Naive thymus-derived CD4-positive, alpha-beta T cell (primary cell): ENCODE data around the gene CLEC19A. TPM values are rescaled to one million over a fixed set of nuclear protein-coding genes. Genes with fewer than 3 reads are reported as not detected.

ENCODE experiments used
- ATAC-seq: fragments of 150-1000 bp; cut with Tn5 transposase; 2 replicates; pipeline ENCODE4 v1.10.0; 2021; ENCODE audit warnings: mild to moderate bottlenecking, moderate library complexity
- CTCF ChIA-PET: fragments of 350-600 bp; sonication (Branson Sonifier 250); formaldehyde crosslinking; loops from one replicate; lab custom pipeline; 2021; ENCODE audit warnings: antibody characterized with exemption; lab: Charles Lee
- POLR2A ChIA-PET: fragments of 350-600 bp; sonication (Branson Sonifier 250); formaldehyde crosslinking; loops from one replicate; lab custom pipeline; 2021; ENCODE audit warnings: antibody characterized with exemption, inconsistent platforms; lab: Charles Lee
- DNase-seq, 9 donors: peaks; one replicate each; pipeline versions ENCODE4 v3.0.0 to v3.0.0-alpha.2; 2020 to 2022; ENCODE audit warnings: mixed read lengths in 1 of 9
- H3K27ac ChIP-seq: one replicate; pipeline ENCODE4 v1.7.0; 2013; ENCODE audit warnings: mild to moderate bottlenecking, low read depth, low read length, moderate library complexity
- H3K27me3 ChIP-seq, 2 donors: one replicate each; pipeline ENCODE4 v1.7.0; 2013; ENCODE audit warnings: low read length in 2 of 2, mild to moderate bottlenecking in 2 of 2, moderate library complexity in 2 of 2; ENCODE audit not compliant: control insufficient read depth in 2 of 2, insufficient read depth in 2 of 2
- H3K36me3 ChIP-seq, 3 experiments: 1 replicate in 2 of 3; 2 replicates in 1 of 3; pipeline ENCODE4 v1.7.0; 2013; ENCODE audit warnings: low read length in 3 of 3, mild to moderate bottlenecking in 3 of 3, moderate library complexity in 1 of 3; ENCODE audit not compliant: insufficient read depth in 3 of 3, control insufficient read depth in 2 of 3
- H3K4me1 ChIP-seq, 2 donors: one replicate each; pipeline ENCODE4 v1.7.0; 2013; ENCODE audit warnings: low read length in 2 of 2, mild to moderate bottlenecking in 2 of 2, moderate library complexity in 1 of 2; ENCODE audit not compliant: control insufficient read depth in 2 of 2, insufficient read depth in 2 of 2
- H3K4me3 ChIP-seq: 2 replicates; pipeline ENCODE4 v1.7.0; 2013; ENCODE audit warnings: mild to moderate bottlenecking, low read length
- H3K9me3 ChIP-seq, 3 experiments: 1 replicate in 2 of 3; 2 replicates in 1 of 3; pipeline ENCODE4 v1.7.0; 2013; ENCODE audit warnings: low read length in 3 of 3; ENCODE audit not compliant: control insufficient read depth in 2 of 3
- H3K27ac Mint-ChIP-seq, 9 donors: one replicate each; pipeline ENCODE4 v1.8.0; 2020 to 2022; ENCODE audit warnings: mixed read lengths in 9 of 9, mild to moderate bottlenecking in 8 of 9, moderate library complexity in 5 of 9, inconsistent platforms in 2 of 9
- H3K27me3 Mint-ChIP-seq, 5 donors: one replicate each; pipeline ENCODE4 v1.8.0; 2021 to 2022; ENCODE audit warnings: mixed read lengths in 5 of 5, mild to moderate bottlenecking in 1 of 5
- H3K36me3 Mint-ChIP-seq, 5 donors: one replicate each; pipeline ENCODE4 v1.8.0; 2020 to 2022; ENCODE audit warnings: mixed read lengths in 5 of 5, mild to moderate bottlenecking in 3 of 5, inconsistent platforms in 1 of 5
- H3K4me1 Mint-ChIP-seq, 7 donors: one replicate each; pipeline ENCODE4 v1.8.0; 2020 to 2022; ENCODE audit warnings: mixed read lengths in 7 of 7, mild to moderate bottlenecking in 3 of 7, inconsistent platforms in 1 of 7
- H3K4me3 Mint-ChIP-seq, 10 donors: one replicate each; pipeline ENCODE4 v1.8.0; 2020 to 2022; ENCODE audit warnings: mild to moderate bottlenecking in 10 of 10, mixed read lengths in 10 of 10, moderate library complexity in 6 of 10, inconsistent platforms in 2 of 10
- H3K9me3 Mint-ChIP-seq, 11 donors: one replicate each; pipeline ENCODE4 v1.8.0; 2020 to 2022; ENCODE audit warnings: mixed read lengths in 11 of 11, mild to moderate bottlenecking in 4 of 11, inconsistent platforms in 1 of 11, moderate library complexity in 1 of 11
- intact Hi-C, 2 donors: fragments of 100-400 bp; cut with micrococcal nuclease; formaldehyde crosslinking; loops; one replicate each; pipeline ENCODE4 v1.15.1; 2023
- polyA plus RNA-seq, 2 donors: library from polyadenylated mRNA; unstranded; fragments of 300-500 nt; fragmentation: Illumina TruSeq; gene quantifications; one replicate each; pipeline ENCODE4 v1.2.3, GENCODE V29; 2021
- total RNA-seq, 6 experiments: library from RNA in 5 of 6; stranded (reverse) in 5 of 6; gene quantifications; 1 replicate in 5 of 6; 2 replicates in 1 of 6; pipeline ENCODE4 v1.2.3 and lab custom pipeline; 2021 to 2026

CLEC19A gene
- total and polyA plus RNA-seq, 7 experiments from 2014 or later = not detected

DNA sequence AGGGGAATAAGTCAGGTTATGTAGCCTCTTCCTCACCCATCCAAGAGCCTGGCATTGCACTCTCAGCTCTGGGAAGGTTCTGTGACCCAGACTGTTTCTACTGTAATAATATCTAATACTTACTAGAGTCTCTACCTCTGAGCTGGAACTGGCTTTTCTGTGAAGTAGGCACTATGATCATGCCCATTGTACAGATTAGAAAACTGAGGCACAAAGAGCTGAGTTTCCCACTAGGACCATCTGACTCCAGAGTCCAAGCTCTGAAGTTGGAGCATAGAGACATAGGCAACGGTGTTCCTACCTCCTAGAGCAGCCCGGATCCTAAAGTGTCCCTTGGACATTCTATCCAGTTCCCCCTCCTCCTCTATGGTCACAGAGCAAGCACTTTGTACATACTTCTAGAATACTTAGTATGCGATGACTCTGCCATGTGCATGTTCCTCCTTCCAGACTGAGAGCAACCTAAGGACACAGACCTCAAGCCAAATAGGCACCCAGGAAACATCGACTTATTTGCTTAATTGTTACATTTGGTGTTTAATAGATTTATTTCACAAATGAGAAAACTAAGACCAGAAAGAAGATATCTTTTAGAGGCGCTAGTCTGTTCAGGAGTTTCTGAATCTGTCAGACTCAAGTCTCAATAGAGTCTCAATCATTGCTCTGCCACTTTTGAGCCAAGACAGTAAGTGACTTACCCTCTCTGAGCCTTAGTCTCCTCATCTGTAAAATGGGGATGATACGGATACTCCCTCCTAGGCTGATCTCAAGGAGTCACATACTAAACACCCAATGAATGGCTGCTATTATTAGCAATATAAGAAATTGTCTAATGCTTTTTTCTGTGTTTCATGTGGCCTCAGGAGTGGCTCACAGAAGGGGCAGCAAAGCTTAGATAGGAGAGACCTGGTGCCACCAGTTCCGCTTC lies 3.6 kb downstream of the CLEC19A start:
- H3K36me3 Mint-ChIP-seq = peaks cover 0 to 3% (median 0%) of the 10 kb centered on the region in 5 donors
- Histone ChIP-seq H3K9me3 (no peaks in the 10 kb centered on the region), H3K27me3 (no peaks in the 10 kb centered on the region), H3K4me3 (no peak overlapping the region), H3K36me3 (no peaks in the 10 kb centered on the region), H3K27ac (no peak overlapping the region), H3K4me1 (no peaks in the 10 kb centered on the region)
- DNase-seq (no peak), ATAC-seq (no peak)
- ChIA-PET CTCF (no interaction called here), POLR2A (no interaction called here)
- H3K9me3 Mint-ChIP-seq = peaks cover 0 to 8% (median 0%) of the 10 kb centered on the region in 11 donors
- no peak overlapping the region for H3K4me3 Mint-ChIP-seq
- intact Hi-C loops = no loop called here
- peaks cover 0 to 6% (median 2%) of the 10 kb centered on the region in 7 donors for H3K4me1 Mint-ChIP-seq
- no peak overlapping the region for H3K27ac Mint-ChIP-seq
- H3K27me3 Mint-ChIP-seq = peaks cover 0 to 14% (median 3%) of the 10 kb centered on the region in 5 donors

DNA sequence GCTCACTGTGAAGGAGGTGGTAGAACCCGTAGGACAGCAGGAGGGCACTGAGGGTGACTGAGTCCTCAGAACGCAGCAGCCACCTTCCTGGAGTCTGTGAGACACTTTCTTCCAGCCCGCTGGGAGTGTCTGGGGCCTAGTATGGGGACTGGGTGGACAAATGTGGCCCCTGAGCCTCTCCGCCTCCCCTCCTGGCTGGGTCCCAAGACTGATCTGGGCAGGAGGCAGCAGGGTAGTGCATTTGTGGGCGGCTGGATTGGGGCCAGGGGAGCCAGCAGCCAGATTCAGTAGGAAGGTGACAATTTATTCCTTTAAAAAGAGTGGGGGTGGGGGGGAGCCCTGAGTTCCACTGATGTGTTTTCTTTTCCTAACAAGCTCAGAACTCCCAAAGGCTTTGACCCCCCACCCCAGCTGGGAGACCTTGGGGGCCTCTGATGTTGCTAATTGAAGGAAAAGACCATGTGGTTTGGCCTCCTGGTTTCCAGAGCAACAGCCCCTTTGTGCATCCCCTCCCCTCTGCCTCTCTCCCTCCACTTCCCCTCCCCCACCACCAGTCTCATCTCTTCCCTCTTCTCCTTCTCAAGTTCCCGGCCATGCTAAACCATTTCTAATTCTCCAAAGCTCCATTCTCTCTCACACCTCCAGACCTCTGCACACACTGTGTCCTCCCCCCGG lies 4.4 kb downstream of the CLEC19A start:
- H3K4me1 ChIP-seq = no peaks in the 10 kb centered on the region
- ChIA-PET CTCF (no interaction called here), POLR2A (no interaction called here)
- H3K9me3 ChIP-seq = no peaks in the 10 kb centered on the region
- no peak overlapping the region for H3K4me3 ChIP-seq
- DNase-seq (no peak), ATAC-seq (no peak)
- peaks cover 0 to 8% (median 0%) of the 10 kb centered on the region in 11 donors for H3K9me3 Mint-ChIP-seq
- H3K36me3 Mint-ChIP-seq = peaks cover 0 to 4% (median 0%) of the 10 kb centered on the region in 5 donors
- H3K27me3 Mint-ChIP-seq = peaks cover 0 to 14% (median 3%) of the 10 kb centered on the region in 5 donors
- H3K4me3 Mint-ChIP-seq = no peak overlapping the region
- H3K4me1 Mint-ChIP-seq = peaks cover 0 to 14% (median 6%) of the 10 kb centered on the region in 7 donors
- intact Hi-C loops = no loop called here
- H3K27ac ChIP-seq = no peak overlapping the region
- no peaks in the 10 kb centered on the region for H3K27me3 ChIP-seq
- no peak overlapping the region for H3K27ac Mint-ChIP-seq
- H3K36me3 ChIP-seq = no peaks in the 10 kb centered on the region

DNA sequence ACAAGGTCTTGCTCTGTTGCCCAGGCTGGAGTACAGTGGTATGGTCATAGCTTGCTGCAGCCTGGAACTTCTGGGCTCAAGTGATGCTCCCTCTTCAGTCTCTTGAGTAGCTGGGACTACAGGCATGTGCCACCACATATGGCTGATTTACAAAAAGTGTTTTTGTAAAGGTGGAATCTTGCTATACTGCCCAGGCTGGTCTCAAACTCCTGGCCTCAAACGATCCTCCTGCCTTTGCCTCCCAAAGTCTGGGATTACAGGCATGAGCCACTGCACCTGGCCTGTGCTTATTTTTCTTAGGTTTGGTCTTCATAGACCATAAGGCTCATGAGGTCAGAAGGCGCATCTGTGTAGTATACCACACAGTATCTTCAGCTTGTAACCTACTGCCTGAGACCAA lies 5.3 kb downstream of the CLEC19A start:
- intact Hi-C loops = no loop called here
- DNase-seq = no peak
- ChIA-PET POLR2A (no interaction called here), CTCF (no interaction called here)
- Mint-ChIP-seq H3K36me3 (peaks cover 0 to 4% (median 0%) of the 10 kb centered on the region in 5 donors), H3K27ac (no peak overlapping the region), H3K4me3 (no peak overlapping the region), H3K9me3 (peaks cover 0 to 8% (median 0%) of the 10 kb centered on the region in 11 donors), H3K4me1 (peaks cover 0 to 17% (median 6%) of the 10 kb centered on the region in 7 donors), H3K27me3 (peaks cover 0 to 14% (median 3%) of the 10 kb centered on the region in 5 donors)
- Histone ChIP-seq H3K27me3 (no peaks in the 10 kb centered on the region), H3K4me3 (no peak overlapping the region), H3K36me3 (no peaks in the 10 kb centered on the region), H3K4me1 (no peaks in the 10 kb centered on the region), H3K27ac (no peak overlapping the region), H3K9me3 (no peaks in the 10 kb centered on the region)
- ATAC-seq = no peak

DNA sequence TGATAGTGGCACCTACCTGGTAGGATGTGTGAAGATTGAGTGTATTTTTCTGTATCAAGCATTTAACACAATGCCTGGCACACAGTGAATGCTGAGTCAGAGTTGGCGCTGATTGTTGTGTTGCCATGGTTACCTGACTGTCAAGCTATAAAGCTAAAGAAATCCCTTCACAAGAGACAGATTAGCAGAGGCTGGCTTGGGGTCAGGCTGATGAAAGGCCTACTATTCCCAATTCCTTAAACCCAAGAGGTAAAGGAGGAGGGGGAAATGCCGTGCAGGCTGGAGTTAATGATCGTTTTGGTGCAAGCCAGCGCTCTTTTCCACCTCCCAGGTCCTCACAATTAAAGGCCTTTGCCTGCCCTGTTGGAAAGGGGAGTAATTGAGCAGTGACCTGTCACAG lies 5.9 kb downstream of the CLEC19A start:
- H3K4me3 Mint-ChIP-seq = no peak overlapping the region
- H3K27me3 ChIP-seq = no peaks in the 10 kb centered on the region
- peaks cover 0 to 14% (median 3%) of the 10 kb centered on the region in 5 donors for H3K27me3 Mint-ChIP-seq
- ATAC-seq (no peak), DNase-seq (no peak)
- H3K9me3 ChIP-seq = no peaks in the 10 kb centered on the region
- H3K4me1 Mint-ChIP-seq = peaks cover 0 to 17% (median 6%) of the 10 kb centered on the region in 7 donors
- H3K4me3 ChIP-seq = no peak overlapping the region
- peaks cover 0 to 8% (median 0%) of the 10 kb centered on the region in 11 donors for H3K9me3 Mint-ChIP-seq
- H3K4me1 ChIP-seq = no peaks in the 10 kb centered on the region
- ChIA-PET POLR2A (no interaction called here), CTCF (no interaction called here)
- H3K36me3 Mint-ChIP-seq = peaks cover 0 to 4% (median 0%) of the 10 kb centered on the region in 5 donors
- no peak overlapping the region for H3K27ac Mint-ChIP-seq
- no peaks in the 10 kb centered on the region for H3K36me3 ChIP-seq
- no peak overlapping the region for H3K27ac ChIP-seq
- intact Hi-C loops = no loop called here

DNA sequence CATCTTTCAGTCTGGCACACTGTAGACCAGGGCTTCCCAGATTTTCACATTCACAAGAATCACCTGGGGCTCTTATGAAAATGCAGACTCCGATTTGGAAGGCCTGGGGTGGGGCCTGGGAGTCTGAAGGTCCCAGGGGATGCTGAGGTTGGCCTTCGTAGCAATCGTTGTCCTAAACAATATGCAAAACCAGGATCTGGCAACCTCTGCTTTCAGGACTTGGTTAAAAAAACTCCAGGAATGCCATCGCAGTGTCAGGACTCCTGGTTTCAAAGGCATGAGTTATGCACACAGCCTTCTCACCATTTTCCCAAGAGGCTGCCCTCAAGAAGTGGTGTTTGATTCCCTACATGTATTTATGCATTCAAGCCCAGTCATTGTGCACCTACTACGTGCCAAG lies 6.7 kb downstream of the CLEC19A start:
- ATAC-seq = no peak
- H3K27me3 ChIP-seq = no peaks in the 10 kb centered on the region
- peaks cover 0 to 8% (median 0%) of the 10 kb centered on the region in 11 donors for H3K9me3 Mint-ChIP-seq
- peaks cover 0 to 17% (median 6%) of the 10 kb centered on the region in 7 donors for H3K4me1 Mint-ChIP-seq
- peaks cover 0 to 14% (median 3%) of the 10 kb centered on the region in 5 donors for H3K27me3 Mint-ChIP-seq
- H3K9me3 ChIP-seq = no peaks in the 10 kb centered on the region
- POLR2A ChIA-PET = no interaction called here
- H3K27ac Mint-ChIP-seq = no peak overlapping the region
- intact Hi-C loops = no loop called here
- no peak for DNase-seq
- H3K4me1 ChIP-seq = no peaks in the 10 kb centered on the region
- no peak overlapping the region for H3K4me3 Mint-ChIP-seq
- no peak overlapping the region for H3K4me3 ChIP-seq
- no peak overlapping the region for H3K27ac ChIP-seq
- H3K36me3 Mint-ChIP-seq = peaks cover 0 to 4% (median 0%) of the 10 kb centered on the region in 5 donors
- CTCF ChIA-PET = no interaction called here
- H3K36me3 ChIP-seq = no peaks in the 10 kb centered on the region

DNA sequence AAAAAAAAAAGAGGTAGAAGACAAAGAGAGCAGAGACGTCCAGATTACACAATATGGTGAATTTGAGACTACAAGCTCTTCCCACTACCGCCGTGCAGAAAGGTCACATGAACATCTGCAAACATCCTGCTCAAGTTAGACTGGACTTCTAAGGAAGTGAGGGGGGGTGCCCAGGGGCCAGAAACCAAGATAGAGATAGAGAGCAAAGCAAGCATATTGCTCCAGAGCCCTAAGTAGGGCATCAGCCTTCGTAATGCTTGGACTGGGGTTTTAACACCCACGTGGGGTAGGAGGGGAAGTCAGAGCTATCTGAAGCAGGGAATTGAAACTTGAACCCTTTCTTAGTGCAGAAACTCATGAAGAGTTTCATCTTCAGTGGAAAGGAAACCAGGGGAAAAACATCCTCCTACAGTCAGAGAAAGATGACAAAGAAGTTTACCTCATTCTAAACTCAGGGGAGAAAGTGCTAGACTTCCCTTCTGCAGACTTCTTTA lies 8.7 kb downstream of the CLEC19A start:
- DNase-seq = peak in 1 of 9 donors; percentile 63

More for the DNA sequence above, 8.7 kb downstream of the CLEC19A start:
- Histone ChIP-seq H3K27me3 (no peaks in the 10 kb centered on the region), H3K36me3 (no peaks in the 10 kb centered on the region), H3K9me3 (no peaks in the 10 kb centered on the region), H3K4me3 (no peak overlapping the region), H3K27ac (no peak overlapping the region), H3K4me1 (no peaks in the 10 kb centered on the region)
- Mint-ChIP-seq H3K27me3 (peaks cover 0 to 15% (median 2%) of the 10 kb centered on the region in 5 donors), H3K4me3 (peak overlapping the region in 2 of 10 donors; percentile 13 to 48), H3K27ac (peak overlapping the region in 1 of 9 donors; percentile 44), H3K36me3 (peaks cover 0 to 4% (median 0%) of the 10 kb centered on the region in 5 donors), H3K9me3 (peaks cover 0 to 8% (median 0%) of the 10 kb centered on the region in 11 donors), H3K4me1 (peaks cover 0 to 17% (median 6%) of the 10 kb centered on the region in 7 donors)
- POLR2A ChIA-PET = no interaction called here
- ATAC-seq = peak; percentile 70
- CTCF ChIA-PET = no interaction called here
- intact Hi-C loops = no loop called here
